HG03108 (cell line): ENCODE data around the gene RABGAP1.

Experiments
- ATAC-seq: cut with Tn5 transposase; IDR thresholded peaks from one replicate; pipeline ENCODE4 v1.9.1; 2021; ENCODE audit warnings: moderate library complexity; ENCODE audit not compliant: unreplicated experiment

RABGAP1 gene

DNA sequence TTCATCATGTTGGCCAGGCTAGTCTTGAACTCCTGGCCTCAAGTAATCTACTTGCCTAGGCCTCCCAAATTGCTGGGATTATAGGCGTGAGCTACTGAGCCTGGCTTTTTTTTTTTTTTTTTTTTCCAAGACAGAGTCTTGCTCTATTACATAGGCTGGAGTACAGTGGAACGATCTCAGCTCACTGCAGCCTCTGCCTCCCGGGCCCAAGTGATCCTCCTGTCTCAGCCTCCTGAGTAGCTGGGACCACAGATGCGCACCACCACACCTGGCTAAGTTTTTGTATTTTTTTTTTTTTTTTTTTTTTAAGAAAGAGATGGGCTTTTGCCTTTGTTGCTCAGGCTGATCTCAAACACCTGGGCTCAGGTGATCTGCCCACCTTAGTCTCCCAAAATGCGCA is 66.4 kb downstream of the RABGAP1 start:
- no peak for ATAC-seq

- no peak for ATAC-seq
Measured at GRCh38 chr9:123008909-123009308, 68.1 kb downstream of the RABGAP1 start.

DNA sequence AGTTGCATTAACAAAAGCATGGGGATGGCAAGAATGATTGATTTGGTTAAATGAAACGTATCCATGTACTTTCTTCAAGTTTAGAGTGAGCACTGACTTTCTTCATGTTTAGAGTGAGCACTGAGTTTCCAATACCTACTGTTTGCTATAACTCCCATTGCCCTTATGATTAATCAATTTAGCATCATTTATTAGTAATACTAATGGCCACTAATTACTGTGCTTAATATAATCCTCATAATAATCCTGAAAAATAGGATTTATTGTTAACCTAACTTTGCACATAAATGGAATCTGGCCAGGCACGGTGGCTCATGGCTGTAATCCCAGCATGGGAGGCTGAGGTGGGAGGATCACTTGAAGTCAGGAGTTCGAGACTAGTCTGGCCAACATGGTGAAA is 70.6 kb downstream of the RABGAP1 start:
- ATAC-seq: no peak

GRCh38 chr9:123011878-123012528 is 71.2 kb downstream of the RABGAP1 start:
- no peak for ATAC-seq

DNA sequence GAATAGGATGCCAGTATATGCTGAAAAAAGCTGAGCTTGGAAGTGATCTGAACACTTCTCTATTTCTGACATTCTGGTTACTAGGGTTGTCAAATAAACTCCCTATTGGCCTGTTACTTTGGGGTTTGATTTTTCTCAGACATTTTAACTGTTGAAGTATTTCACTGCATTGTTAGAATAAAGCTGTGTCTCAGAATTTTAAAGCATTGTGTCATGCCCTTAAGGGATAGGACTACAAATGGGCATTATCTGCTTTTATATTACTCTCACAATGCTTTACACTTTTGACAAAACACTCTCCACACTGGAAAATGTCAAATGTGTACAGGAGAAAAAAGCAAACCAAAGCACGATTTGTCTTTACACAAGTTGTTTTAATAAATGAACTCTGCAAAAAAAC is 75.8 kb downstream of the RABGAP1 start:
- no peak for ATAC-seq

DNA sequence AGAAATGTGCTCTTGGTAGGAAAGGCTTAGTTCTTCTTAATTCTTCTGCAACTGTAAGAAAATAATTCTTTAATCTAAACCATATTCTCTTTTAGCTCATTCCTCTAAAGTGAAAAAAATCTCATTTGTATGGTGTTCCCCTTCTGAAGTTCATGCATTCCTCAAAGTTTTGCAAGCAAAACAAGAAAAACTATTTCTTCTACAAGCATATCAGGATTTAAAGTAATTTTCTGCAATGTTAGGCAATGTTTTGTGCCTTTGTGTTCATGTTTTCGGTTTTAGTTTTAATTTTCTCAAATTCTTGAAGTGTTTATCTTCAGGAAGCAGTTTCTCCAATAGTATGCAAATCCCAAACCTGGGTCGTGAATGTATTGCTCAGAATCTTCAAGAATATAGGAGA is 80.0 kb downstream of the RABGAP1 start:
- no peak for ATAC-seq

DNA sequence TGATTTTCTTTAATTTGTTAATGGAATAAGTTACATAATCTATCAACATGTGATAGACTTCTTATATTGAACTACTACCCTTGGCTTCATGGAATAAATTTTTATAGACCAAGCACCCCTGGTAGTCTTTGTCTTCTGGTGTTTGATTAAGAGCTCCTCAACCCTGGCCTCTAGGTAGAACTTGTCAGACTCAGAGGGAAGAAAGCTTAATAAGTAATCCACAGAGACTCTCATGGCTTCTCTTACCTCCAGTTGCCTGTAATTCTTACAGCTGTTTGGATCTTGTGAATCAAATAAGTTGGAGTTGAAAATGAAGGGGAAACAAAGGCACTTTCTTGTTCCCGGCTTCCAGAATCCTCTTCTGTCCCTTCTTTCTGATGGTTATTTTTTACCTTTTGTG is 85.6 kb downstream of the RABGAP1 start:
- no peak for ATAC-seq

- no peak for ATAC-seq
Measured at GRCh38 chr9:123027517-123027916, 86.7 kb downstream of the RABGAP1 start.

DNA sequence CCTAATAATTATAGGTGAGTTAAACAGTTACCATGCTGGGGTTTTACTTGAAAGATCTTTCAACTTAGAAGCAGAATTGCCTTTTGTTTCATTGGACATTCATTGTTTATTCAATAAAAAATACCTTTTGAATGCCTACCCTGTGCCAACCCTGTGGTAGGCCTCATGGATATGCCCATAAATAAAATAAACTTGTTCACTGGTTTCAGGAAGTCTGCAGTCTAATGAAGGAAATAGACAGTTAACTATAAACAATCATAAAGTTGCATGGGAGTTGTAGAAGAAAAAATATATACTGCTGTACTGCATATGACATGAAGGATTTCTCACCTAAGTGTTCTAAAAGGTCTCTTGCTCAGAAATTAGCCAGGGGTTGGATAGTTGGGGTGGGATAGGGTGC is 87.3 kb downstream of the RABGAP1 start:
- no peak for ATAC-seq

DNA sequence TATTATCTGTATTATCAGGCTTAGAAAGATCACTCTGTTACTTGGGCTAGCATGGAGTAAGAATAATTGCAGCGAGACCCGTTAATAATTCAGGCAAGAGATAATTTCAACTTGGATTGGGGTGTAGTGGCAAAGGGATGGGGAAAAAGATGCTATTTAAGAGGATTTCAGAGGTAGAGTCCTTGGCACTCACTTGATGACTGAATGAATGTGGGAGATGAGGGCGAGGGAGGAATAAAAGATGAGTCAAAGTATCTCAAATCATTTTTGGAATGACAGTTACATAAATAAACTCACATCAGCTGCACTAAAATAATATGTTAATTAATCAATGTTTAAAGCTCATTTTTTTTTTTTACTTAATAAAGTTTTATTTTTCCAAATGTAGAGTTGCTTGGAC is 88.2 kb downstream of the RABGAP1 start:
- no peak for ATAC-seq

DNA sequence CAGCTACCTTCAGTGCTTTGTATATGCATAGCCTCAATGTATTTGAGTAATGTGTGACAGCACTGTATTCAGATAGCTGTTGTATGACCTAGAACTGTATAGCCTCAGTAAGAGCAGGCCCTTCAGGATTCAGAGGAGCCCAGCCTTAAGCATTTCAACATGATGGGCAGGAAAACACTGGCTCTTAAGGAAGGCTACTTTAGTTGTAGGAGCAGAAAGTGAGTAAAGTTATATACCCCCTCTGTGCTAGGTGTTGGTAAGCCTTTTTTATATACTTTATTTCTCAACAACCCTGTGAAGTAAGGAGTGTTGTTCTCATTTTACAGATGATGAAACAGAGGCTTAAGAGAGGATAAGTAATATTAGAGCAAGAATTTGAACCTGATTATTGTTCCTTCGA is 91.1 kb downstream of the RABGAP1 start:
- ATAC-seq: no peak

DNA sequence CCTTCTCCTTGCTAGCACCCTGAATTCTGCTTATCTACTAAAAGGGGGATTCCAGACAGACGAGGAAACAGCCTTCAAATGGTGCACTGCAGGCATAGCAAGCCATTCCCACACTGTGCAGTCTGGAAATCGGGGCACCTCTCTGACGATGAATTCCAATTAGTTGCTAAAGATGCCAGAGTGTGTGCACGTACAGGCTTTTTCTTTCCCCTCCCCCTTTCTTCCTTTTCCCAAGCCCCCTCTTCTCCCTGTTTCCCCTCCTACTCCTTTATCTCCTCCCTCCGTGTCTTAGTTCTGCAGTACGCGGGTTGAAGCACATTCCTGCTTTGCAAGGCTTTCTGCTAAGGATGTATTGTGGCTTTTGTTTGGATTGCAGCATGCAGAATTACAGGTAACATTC is 92.5 kb downstream of the RABGAP1 start, which contains the start of gene GPR21:
TSS of gene GPR21 (plus strand) at position 316 of the 400 bp plus-strand sequence. CDS start 900 bp downstream, outside the sequence.
- ATAC-seq: no peak

- ATAC-seq: no peak
Measured at GRCh38 chr9:123033864-123034601, 93.2 kb downstream of the RABGAP1 start.

DNA sequence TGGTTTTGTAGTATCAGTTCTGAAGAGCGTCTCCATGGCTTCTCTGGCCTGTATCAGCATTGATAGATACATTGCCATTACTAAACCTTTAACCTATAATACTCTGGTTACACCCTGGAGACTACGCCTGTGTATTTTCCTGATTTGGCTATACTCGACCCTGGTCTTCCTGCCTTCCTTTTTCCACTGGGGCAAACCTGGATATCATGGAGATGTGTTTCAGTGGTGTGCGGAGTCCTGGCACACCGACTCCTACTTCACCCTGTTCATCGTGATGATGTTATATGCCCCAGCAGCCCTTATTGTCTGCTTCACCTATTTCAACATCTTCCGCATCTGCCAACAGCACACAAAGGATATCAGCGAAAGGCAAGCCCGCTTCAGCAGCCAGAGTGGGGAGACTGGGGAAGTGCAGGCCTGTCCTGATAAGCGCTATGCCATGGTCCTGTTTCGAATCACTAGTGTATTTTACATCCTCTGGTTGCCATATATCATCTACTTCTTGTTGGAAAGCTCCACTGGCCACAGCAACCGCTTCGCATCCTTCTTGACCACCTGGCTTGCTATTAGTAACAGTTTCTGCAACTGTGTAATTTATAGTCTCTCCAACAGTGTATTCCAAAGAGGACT is 94.2 kb downstream of the RABGAP1 start:
- no peak for ATAC-seq

- ATAC-seq: no peak
Measured at GRCh38 chr9:123035791-123036190, 95.0 kb downstream of the RABGAP1 start.

GRCh38 chr9:123036893-123037545 is 96.2 kb downstream of the RABGAP1 start:
- ATAC-seq: no peak

GRCh38 chr9:123039617-123040219 is 98.9 kb downstream of the RABGAP1 start:
- no peak for ATAC-seq

DNA sequence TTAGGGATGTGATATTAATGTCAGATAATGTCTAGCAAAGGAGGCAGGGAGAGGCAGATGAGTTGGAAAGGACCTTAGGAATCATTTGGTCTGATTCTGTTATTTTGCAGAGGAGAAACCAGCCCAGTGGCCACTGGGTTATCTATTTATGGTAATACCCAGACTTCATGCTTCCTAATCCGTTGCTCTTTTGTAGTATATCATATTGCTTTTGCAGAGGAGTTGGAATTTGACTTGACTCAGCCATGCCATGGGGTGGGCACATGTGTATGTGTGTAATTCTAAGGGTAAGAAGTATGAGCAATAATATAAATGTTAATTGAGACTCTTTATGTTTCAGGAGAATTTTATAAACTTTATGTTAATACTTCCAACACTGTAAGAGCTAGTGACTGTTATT is 100.0 kb downstream of the RABGAP1 start:
- ATAC-seq: no peak

DNA sequence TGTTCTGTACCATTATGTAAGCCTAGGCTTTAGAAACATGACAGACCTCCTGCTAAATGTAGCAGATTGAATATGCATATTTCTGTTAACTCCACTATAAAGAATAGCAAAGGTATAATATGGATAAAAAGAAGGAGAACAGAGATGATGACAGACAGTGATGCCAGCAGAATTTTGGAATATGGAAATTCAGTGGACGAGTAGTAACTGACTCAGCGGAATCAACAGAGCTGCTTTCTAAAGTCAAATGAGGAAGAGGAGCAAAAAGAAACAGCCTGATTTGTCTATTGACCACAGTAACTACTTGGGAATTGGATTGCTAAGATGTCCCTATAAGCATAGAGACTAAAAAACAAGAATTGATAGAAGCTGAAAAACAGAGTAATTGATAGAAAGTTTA is 100.7 kb downstream of the RABGAP1 start:
- ATAC-seq: no peak

GRCh38 chr9:123043081-123043939 is 102.5 kb downstream of the RABGAP1 start:
- ATAC-seq: no peak
